Medulla oblongata (tissue), 1 donor: Measurements from ENCODE around the gene PAX2.

Experiments used
- DNase-seq: peaks from one replicate; pipeline ENCODE4 v3.0.0-alpha.2; 2015; ENCODE audit errors: extremely low spot score

The PAX2 gene

DNA sequence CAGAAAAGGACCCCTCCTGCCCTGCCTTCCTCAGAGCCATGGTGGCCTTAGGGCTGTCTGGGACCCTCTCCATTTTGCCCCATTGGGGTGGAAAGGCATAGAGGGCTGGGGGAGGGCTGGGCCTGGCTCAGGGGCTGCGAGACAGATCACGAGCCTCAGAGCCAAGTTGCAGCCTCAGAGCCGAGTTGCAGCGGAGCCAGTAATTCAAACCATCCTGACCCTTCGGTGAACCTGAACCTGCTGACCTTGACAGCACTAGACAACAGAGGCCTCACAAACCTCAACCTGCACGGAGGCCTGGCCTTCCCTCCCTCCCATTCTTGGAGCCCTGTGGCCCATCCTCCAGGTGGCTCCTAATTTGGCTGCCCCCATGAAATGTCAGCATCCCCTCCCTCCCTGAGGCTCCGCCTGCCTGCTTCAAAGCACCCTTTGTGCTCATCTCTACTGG is 45.4 kb downstream of the PAX2 start:
- no peak for DNase-seq

GRCh38 chr10:100791369-100792058 is 46.1 kb downstream of the PAX2 start:
- no peak for DNase-seq

GRCh38 chr10:100792574-100792973 is 47.2 kb downstream of the PAX2 start:
- DNase-seq: no peak

DNA sequence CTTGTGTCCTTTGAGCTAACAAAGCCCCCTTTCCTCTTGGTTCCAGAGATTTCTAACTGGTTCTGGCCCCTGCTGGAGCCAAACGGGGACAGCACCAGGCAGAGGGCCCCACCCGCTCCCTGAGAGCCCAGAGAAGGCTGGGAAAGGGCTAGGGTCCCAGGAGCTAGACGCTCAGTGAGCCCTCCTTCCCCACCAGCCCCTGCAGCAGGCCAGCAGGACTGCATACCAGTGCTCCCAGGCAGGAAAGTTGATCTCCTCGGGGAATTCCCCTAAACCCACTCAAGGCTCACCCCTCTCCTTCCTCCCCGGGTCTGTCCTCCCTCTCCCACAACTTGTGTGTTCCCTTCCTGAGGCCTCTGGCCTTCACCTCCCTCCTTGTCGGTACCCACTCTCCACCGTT is 47.7 kb downstream of the PAX2 start:
- DNase-seq: no peak

DNA sequence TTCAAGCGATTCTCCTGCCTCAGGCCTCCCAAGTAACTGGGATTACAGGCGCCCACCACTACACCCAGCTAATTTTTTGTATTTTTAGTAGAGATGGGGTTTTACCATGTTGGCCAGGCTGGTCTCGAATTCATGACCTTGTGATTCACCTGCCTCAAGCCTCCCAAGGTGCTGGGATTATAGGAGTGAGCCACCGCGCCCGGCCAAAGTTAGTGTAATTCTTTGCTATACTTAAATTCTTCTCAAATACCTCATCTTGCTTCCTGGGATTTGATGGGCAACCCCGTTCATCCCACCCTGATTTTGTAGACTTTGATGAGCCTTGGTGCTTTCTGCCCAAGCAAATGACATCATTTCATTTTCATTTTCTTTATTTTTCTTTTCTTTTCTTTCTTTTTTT is 54.5 kb downstream of the PAX2 start:
- no peak for DNase-seq

DNA sequence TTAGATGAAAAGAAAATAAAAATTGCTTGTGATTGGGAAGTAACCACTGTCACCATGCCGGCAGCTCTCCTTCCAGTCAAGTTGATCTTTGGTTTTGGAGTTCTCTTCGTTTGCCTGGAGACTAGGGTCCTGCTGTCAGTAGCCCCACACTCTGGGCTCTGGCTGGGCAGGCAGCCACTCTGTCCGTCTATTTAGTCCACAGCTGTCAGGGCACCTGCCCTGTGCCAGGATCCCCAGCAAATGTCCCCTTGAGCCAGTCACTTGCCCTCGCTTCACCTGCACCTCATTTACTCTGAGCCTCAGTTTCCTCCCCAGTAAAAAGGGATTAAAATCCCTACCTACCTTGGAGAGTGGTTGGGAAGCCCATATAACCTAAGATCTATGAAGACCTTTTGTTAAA is 55.5 kb downstream of the PAX2 start:
- DNase-seq: no peak

- no peak for DNase-seq
These were observed 56.8 kb downstream of the PAX2 start for GRCh38 chr10:100802196-100802595.

GRCh38 chr10:100802607-100803006 is 57.2 kb downstream of the PAX2 start:
- no peak for DNase-seq

DNA sequence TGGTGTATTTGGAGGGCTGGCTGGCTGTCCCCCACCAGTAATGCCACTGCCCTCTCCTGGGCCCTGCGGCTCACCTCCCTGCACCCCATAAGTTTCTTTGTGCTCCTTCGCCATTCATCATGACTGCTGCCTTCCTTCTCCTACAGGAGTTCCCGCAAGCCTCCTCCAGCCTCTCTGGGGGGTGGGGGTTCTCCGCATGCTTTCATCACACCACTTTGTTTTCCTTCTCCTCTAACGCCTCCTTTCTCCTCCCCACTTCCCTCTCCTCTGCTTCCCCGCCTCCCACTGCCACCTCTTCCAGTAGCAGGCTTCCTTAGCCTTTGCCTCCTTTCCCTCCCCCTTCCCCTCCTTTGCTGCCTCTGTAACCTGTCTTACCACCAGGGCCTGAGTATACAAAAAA is 58.1 kb downstream of the PAX2 start:
- no peak for DNase-seq

DNA sequence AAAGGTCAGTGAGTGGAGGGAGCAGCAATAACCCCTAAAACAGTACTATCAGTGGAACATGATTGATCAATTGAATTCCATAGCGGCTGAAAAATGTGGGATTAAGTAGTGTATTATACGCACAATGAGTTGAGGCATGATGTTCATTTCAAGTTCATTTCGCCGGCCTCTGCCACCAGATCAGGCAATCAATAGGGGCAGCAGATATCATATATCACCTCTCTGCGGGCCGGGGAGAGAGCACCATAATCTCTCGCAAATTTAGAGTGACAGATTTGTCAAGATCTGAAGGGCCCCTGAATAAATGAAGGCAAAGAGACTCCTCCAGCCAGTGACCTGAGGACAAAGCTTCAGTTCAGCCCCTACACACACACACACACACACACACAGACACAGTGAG is 58.5 kb downstream of the PAX2 start:
- no peak for DNase-seq

DNA sequence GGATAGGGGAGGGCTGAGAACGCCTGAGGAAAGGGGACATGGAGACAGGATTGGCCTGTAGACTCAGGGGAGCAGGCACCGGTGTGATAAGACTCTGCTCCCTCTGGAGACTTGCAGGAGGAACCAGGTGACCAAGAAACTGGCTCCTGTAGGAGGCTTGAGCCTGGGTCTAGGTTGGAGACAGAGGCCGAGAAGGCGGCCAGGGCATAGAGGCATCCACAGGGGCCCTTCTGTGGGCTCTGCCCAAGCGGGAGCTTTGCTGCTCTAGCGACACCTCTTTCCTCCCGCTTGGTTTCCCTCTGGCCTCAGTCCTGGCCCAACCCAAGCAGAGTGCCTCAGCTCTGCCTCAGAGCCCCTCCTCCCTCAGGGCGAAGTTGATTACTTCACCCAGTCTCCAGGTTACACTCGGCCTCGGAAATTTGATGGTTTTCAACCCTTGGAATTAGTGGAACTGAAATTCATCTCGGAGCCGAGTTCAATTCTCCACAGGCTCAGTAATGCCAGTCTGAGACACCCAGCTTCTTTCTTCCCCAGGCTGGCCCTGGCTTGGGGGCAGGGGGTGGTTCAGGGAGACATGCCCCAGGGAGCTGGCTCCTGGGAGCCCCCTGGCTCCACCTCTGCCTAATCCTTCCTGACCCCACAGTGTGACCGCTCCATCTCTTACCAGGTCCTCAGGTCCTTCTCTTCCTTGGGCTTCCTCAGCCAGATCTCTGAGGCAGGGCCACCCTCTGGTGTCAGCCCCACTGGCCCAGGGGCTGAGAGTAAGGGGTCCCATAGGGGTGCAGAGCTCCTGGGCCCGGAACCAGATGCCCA is 60.4 kb downstream of the PAX2 start:
- no peak for DNase-seq

DNA sequence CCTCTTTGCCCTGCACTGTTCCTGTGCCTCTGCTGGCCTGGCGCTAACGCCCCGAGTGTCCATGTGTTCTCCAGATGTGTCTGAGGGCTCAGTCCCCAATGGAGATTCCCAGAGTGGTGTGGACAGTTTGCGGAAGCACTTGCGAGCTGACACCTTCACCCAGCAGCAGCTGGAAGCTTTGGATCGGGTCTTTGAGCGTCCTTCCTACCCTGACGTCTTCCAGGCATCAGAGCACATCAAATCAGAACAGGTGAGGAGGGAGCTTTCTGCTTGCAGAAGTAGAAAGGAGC is 60.9 kb downstream of the PAX2 start:
- no peak for DNase-seq

DNA sequence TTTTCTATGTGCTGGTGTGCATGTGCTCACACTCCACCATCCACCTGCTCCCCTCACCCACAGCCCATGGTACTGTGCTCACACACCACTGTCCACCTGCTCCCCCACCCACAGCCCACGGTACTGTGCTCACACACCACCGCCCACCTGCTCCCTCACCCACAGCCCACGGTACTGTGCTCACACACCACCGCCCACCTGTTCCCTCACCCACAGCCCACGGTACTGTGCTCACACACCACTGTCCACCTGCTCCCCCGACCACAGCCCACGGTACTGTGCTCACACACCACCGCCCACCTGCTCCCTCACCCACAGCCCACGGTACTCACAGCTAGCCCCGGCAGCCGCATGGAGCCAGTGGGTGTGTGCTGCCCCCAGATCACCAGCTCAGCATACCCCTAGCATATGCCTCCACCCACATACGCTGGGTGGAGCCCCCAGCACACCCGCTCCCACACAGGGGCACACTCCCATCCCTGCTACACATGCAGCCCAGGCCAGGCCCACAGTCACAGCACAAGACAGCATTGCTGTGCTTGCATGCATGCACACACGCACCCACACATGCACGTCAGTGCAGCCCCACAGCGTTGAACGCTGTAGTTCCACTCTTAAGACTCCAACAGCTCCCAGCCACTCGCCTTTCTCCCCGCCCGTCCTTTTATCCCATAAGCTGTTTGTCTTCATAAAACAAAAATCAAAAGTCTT is 62.0 kb downstream of the PAX2 start:
- no peak for DNase-seq

DNA sequence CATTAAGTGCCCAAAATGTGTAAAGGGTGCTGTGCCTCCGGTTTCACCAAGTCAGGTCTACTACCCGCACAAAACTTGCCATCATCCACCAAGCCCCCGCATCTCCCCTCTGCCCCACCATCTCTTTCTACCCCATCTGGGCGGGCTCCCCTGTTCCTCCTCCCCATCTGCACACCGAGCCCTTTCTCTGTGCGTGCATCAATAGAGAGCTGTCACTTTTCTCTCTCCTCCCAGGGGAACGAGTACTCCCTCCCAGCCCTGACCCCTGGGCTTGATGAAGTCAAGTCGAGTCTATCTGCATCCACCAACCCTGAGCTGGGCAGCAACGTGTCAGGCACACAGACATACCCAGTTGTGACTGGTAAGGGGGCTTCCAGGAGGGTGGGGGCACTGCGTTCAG is 63.5 kb downstream of the PAX2 start:
- DNase-seq: no peak

DNA sequence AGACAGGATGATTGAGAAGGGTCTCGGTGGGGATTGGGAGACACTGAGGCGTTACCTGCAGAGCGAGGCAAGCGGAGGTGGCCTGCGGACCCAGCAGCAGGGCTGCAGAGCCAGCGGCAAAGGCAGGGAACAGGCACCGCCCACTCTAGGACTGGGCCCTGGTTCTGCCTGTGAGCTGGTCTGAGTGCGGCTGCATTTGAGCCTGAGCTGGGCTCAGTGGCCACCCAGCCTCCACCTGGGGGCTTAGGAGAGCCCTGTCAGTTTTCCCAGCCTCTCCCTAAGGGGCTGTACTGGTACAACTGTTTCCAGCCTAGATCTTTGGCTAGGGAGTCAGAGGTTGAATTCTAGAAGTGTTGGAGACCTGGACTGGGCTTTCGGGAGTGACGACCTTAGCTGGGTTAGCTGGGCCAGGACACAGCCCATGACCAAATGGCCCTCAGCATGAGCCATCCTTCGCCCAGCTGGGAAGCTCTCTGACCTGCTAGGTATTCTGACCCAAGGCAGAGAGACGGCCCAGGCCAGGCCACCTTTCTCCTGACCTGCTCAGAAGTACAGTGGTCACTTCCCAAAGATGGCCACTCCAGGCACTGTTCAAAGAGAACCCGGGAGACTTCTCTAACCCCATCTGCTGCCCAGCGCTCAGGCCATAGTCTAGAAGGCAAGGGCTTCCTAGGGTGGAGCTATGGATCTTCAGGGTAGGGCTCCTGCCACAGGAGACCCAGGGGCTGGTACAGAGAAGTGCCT is 64.9 kb downstream of the PAX2 start:
- no peak for DNase-seq

GRCh38 chr10:100810835-100811116 is 65.4 kb downstream of the PAX2 start:
- DNase-seq: no peak

GRCh38 chr10:100811261-100811660 is 65.9 kb downstream of the PAX2 start:
- DNase-seq: no peak

GRCh38 chr10:100811752-100812750 is 66.7 kb downstream of the PAX2 start:
- no peak for DNase-seq

DNA sequence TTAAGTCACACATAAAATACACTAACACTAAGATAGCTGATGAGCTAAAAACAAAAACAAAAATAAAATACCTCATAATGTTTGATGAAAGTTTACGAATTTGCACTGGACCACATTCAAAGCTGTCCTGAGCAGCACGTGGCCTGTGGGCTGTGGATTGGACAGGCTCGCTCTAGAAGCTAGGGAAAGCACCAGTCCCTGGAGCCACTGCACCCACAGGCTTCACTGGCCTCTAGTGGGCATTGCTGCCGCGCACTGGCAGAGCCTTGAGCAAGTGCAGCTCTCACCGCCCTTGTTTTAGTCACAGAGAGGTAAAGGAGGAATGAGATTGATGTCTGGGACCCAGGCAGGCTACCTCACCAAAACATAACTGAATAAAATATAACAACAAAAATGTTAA is 67.6 kb downstream of the PAX2 start:
- DNase-seq: no peak

GRCh38 chr10:100814751-100815474 is 69.5 kb downstream of the PAX2 start:
- no peak for DNase-seq

DNA sequence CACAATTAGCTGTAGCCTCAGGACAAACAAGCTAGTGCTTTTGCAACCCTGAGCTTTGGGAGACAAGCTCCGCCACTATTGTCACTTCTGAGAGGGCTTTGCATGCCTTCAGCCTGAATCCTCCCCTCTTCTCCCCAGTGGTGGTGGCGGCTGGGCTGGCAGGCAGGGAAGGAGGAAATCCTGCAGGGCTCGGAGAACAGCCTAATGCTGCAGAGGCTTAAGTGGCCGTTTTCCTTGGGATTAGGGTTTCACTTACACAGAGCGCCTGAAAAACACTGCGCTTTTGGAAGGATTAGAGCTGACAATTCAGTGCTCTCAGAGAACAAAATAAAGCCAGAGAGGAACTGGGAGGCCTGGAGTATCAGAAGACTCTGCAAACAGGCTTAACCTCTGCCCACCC is 71.3 kb downstream of the PAX2 start:
- DNase-seq: no peak
